B cell (primary cell): Measurements from ENCODE around the gene SLITRK4. TPM values are rescaled to one million over a fixed set of nuclear protein-coding genes. Genes with fewer than 3 reads are reported as not detected.

Source experiments
- ATAC-seq: fragments of 200-7000 bp; cut with Tn5 transposase; one replicate; pipeline ENCODE4 v1.10.0; 2021; ENCODE audit warnings: low read depth, mild to moderate bottlenecking, moderate number of reproducible peaks, moderate library complexity
- CTCF ChIA-PET: fragments of 350-600 bp; sonication (Branson Sonifier 250); formaldehyde crosslinking; loops from one replicate; lab custom pipeline; 2021; ENCODE audit warnings: antibody characterized with exemption, inconsistent platforms; lab: Charles Lee
- POLR2A ChIA-PET: fragments of 350-600 bp; sonication (Branson Sonifier 250); formaldehyde crosslinking; loops from one replicate; lab custom pipeline; 2021; ENCODE audit warnings: antibody characterized with exemption; lab: Charles Lee
- DNase-seq: peaks from one replicate; pipeline ENCODE4 v3.0.0; 2013
- H2AFZ ChIP-seq: 2 replicates; pipeline ENCODE4 v1.6.1; 2012; ENCODE audit warnings: mild to moderate bottlenecking, low read depth, low read length; ENCODE audit not compliant: insufficient read depth, poor library complexity, severe bottlenecking
- H3K27ac ChIP-seq, 2 donors: 1 replicate in 1 of 2; 2 replicates in 1 of 2; pipeline ENCODE4 v1.5.1; 2012 to 2013; ENCODE audit warnings: low read length in 2 of 2, mild to moderate bottlenecking in 2 of 2, moderate library complexity in 1 of 2
- H3K27me3 ChIP-seq, 4 experiments: fragments of 200-600 bp in 1 of 4; sonication (generic) in 1 of 4; replicated peaks in 1 of 4; 1 replicate in 2 of 4; 2 replicates in 2 of 4; pipeline versions ENCODE4 v1.6.1 to v1.7.0; 2013 to 2016; ENCODE audit warnings: low read length in 3 of 4, mild to moderate bottlenecking in 2 of 4, mixed read lengths in 1 of 4, moderate library complexity in 1 of 4; ENCODE audit not compliant: insufficient read depth in 4 of 4, control insufficient read depth in 3 of 4; ENCODE audit errors: control extremely low read depth in 1 of 4
- H3K36me3 ChIP-seq, 2 experiments: replicated peaks in 1 of 2; 1 replicate in 1 of 2; 2 replicates in 1 of 2; pipeline versions ENCODE4 v1.6.1 to v1.7.1; 2013; ENCODE audit warnings: low read length in 1 of 2; ENCODE audit not compliant: insufficient read depth in 2 of 2, control insufficient read depth in 1 of 2; ENCODE audit errors: control extremely low read depth in 1 of 2, extremely low read depth in 1 of 2
- H3K4me1 ChIP-seq, 2 donors: fragments of 200-600 bp in 1 of 2; sonication (generic) in 1 of 2; 1 replicate in 1 of 2; 2 replicates in 1 of 2; pipeline versions ENCODE4 v1.5.1 to v1.6.1; 2013 to 2017; ENCODE audit warnings: low read length in 2 of 2; ENCODE audit not compliant: control insufficient read depth in 2 of 2, insufficient read depth in 2 of 2
- H3K4me2 ChIP-seq: replicated peaks from 2 replicates; pipeline ENCODE3; 2012; ENCODE audit warnings: mild to moderate bottlenecking, low read depth, low read length; ENCODE audit not compliant: poor library complexity, severe bottlenecking
- H3K4me3 ChIP-seq, 5 experiments: fragments of 200-600 bp in 1 of 5; sonication (generic) in 1 of 5; 1 replicate in 3 of 5; 2 replicates in 2 of 5; pipeline versions ENCODE4 v1.5.1 to v1.7.0; 2011 to 2016; ENCODE audit warnings: low read length in 4 of 5, mild to moderate bottlenecking in 4 of 5, low read depth in 2 of 5, control low read depth in 1 of 5, moderate library complexity in 1 of 5; ENCODE audit not compliant: insufficient read depth in 1 of 5; ENCODE audit errors: control extremely low read depth in 1 of 5, extremely low read depth in 1 of 5
- H3K79me2 ChIP-seq: fragments of 200-600 bp; sonication (generic); one replicate; pipeline ENCODE4 v1.6.0; 2016; ENCODE audit warnings: low read length; ENCODE audit not compliant: control insufficient read depth, insufficient read depth
- H3K9ac ChIP-seq: fragments of 200-600 bp; sonication (generic); 2 replicates; pipeline ENCODE4 v1.6.1; 2017; ENCODE audit warnings: mild to moderate bottlenecking, low read length, moderate library complexity
- H3K9me3 ChIP-seq, 3 donors: one replicate each; pipeline versions ENCODE4 v1.6.1 to v1.7.1; 2013; ENCODE audit warnings: low read length in 2 of 3; ENCODE audit not compliant: control insufficient read depth in 2 of 3, insufficient read depth in 1 of 3; ENCODE audit errors: control extremely low read depth in 1 of 3
- H4K20me1 ChIP-seq: 2 replicates; pipeline ENCODE4 v1.6.0; 2012; ENCODE audit warnings: mild to moderate bottlenecking, low read length; ENCODE audit not compliant: insufficient read depth, control insufficient read depth, poor library complexity, severe bottlenecking
- H3K27ac Mint-ChIP-seq: one replicate; pipeline ENCODE4 v1.8.0; 2021; ENCODE audit warnings: mixed read lengths
- H3K27me3 Mint-ChIP-seq: one replicate; pipeline ENCODE4 v1.8.0; 2021; ENCODE audit warnings: mixed read lengths
- H3K4me1 Mint-ChIP-seq: one replicate; pipeline ENCODE4 v1.8.0; 2021; ENCODE audit warnings: mixed read lengths
- H3K4me3 Mint-ChIP-seq: one replicate; pipeline ENCODE4 v1.8.0; 2021; ENCODE audit warnings: mixed read lengths
- H3K9me3 Mint-ChIP-seq: one replicate; pipeline ENCODE4 v1.8.0; 2022; ENCODE audit warnings: mixed read lengths; ENCODE audit not compliant: insufficient read depth
- CTCF ChIP-seq: fragments of 200-600 bp; IDR thresholded peaks from one replicate; pipeline ENCODE4 v1.8.0; 2022; ENCODE audit warnings: antibody characterized with exemption, mild to moderate bottlenecking
- EZH2 ChIP-seq: IDR thresholded peaks from 2 replicates; pipeline ENCODE4 v1.6.1; 2012; ENCODE audit warnings: borderline replicate concordance, low read depth, mild to moderate bottlenecking, moderate library complexity, low read length; ENCODE audit not compliant: insufficient read depth, poor library complexity, severe bottlenecking
- WGBS: methylation state at CpG from one replicate; pipeline ENCODE4 v1.1.5; 2013; ENCODE audit warnings: missing lambda C conversion rate; ENCODE audit not compliant: insufficient coverage; 5-methylcytosine and 5-hydroxymethylcytosine counted together
- intact Hi-C: fragments of 100-400 bp; cut with micrococcal nuclease; formaldehyde crosslinking; loops from one replicate; pipeline ENCODE4 v1.10.0; 2022
- polyA plus RNA-seq: library from polyadenylated mRNA; depleted of rRNA; stranded (reverse); fragments of >200 nt; gene quantifications from 2 replicates; pipeline ENCODE4 v1.2.3, GENCODE V29; 2012
- total RNA-seq, 2 donors: library from RNA; stranded (reverse); fragments of 120-200 nt in 1 of 2; gene quantifications; 1 replicate in 1 of 2; 2 replicates in 1 of 2; pipeline versions ENCODE4 v1.2.3 to v1.2.4, GENCODE V29; 2013 to 2022

SLITRK4 gene
- total and polyA plus RNA-seq, 2 donors (not counting 1 experiment from before 2014, with no cell fraction given) = 0.01 TPM; not detected in 1

- Histone ChIP-seq H3K4me1 (no peaks in the 10 kb centered on the region), H3K79me2 (no peaks in the 10 kb centered on the region), H3K36me3 (no peaks in the 10 kb centered on the region), H3K9me3 (peaks cover 0 to 3% (median 0%) of the 10 kb centered on the region in 3 donors), H2AFZ (no peak overlapping the region), H3K4me2 (no peak overlapping the region), H4K20me1 (no peaks in the 10 kb centered on the region), H3K27me3 (no peaks in the 10 kb centered on the region), H3K9ac (no peak overlapping the region), H3K27ac (no peak overlapping the region), H3K4me3 (no peak overlapping the region)
- intact Hi-C loops = no loop called here
- Mint-ChIP-seq H3K4me1 (no peaks in the 10 kb centered on the region), H3K9me3 (peaks cover 7% of the 10 kb centered on the region), H3K4me3 (no peak overlapping the region), H3K27me3 (no peaks in the 10 kb centered on the region), H3K27ac (no peak overlapping the region)
- TF ChIP-seq CTCF = no peak
- no peak for TF ChIP-seq EZH2
- DNase-seq = no peak
- 0% methylated on average over 2 of the region's 2 CpGs for WGBS
- no peak for ATAC-seq
- POLR2A ChIA-PET = no interaction called here
- CTCF ChIA-PET = no interaction called here
Observed at GRCh38 chrX:143580266-143580665, 55.6 kb downstream of the SLITRK4 start.

Other genes with a start within 250 kb of the SLITRK4 start
- gene SPANXN3, start 118.6 kb downstream of the SLITRK4 start, total RNA-seq = not detected in 2 replicates
- not detected in 2 replicates for gene SPANXN3, start 118.6 kb downstream of the SLITRK4 start, polyA plus RNA-seq
- gene SPANXN2, start 84.7 kb upstream of the SLITRK4 start, total RNA-seq = not detected in 2 replicates
- gene SPANXN2, start 84.7 kb upstream of the SLITRK4 start, polyA plus RNA-seq = not detected in 2 replicates
- gene UBE2NL, start 248.0 kb upstream of the SLITRK4 start, total RNA-seq = not detected in 2 replicates
- gene UBE2NL, start 248.0 kb upstream of the SLITRK4 start, polyA plus RNA-seq = not detected in 2 replicates